Gastroesophageal sphincter (tissue), 4 donors: ENCODE results near the gene SHANK2. TPM values are rescaled to one million over a fixed set of nuclear protein-coding genes. Genes with fewer than 3 reads are reported as not detected.

Experiments
- ATAC-seq: fragments of 150-250 bp; one replicate; pipeline ENCODE4 v1.9.1; 2016; ENCODE audit warnings: mild to moderate bottlenecking, moderate library complexity
- H3K27ac ChIP-seq, 4 donors: fragments of 200-600 bp; sonication (generic) in 3 of 4; 1 replicate in 3 of 4; 2 replicates in 1 of 4; pipeline ENCODE4 v1.5.1; 2016 to 2019
- H3K27me3 ChIP-seq: fragments of 200-600 bp; sonication (generic); one replicate; pipeline ENCODE4 v1.5.1; 2019
- H3K36me3 ChIP-seq, 2 donors: fragments of 200-600 bp; sonication (generic); one replicate each; pipeline ENCODE4 v1.5.1; 2019; ENCODE audit warnings: control low read depth in 1 of 2
- H3K4me1 ChIP-seq, 3 donors: fragments of 200-600 bp; sonication (generic); 1 replicate in 2 of 3; 2 replicates in 1 of 3; pipeline ENCODE4 v1.5.1; 2016 to 2019; ENCODE audit warnings: control low read depth in 2 of 3
- H3K4me3 ChIP-seq, 2 donors: fragments of 200-600 bp; sonication (generic); one replicate each; pipeline ENCODE4 v1.5.1; 2019; ENCODE audit warnings: mild to moderate bottlenecking in 1 of 2, moderate library complexity in 1 of 2
- H3K9me3 ChIP-seq, 3 donors: fragments of 200-600 bp; sonication (generic); one replicate each; pipeline ENCODE4 v1.5.1; 2017 to 2019; ENCODE audit warnings: control low read depth in 2 of 3
- EP300 ChIP-seq: sonication (generic); formaldehyde crosslinking; IDR thresholded peaks from one replicate; pipeline ENCODE4 v1.6.1; 2017; ENCODE audit warnings: antibody characterized with exemption, mild to moderate bottlenecking
- POLR2A ChIP-seq, 2 donors: fragments of 450-650 bp; IDR thresholded peaks; one replicate each; pipeline ENCODE4 v1.6.1; 2017; ENCODE audit warnings: antibody characterized with exemption in 2 of 2, mild to moderate bottlenecking in 2 of 2, moderate library complexity in 1 of 2
- POLR2AphosphoS5 ChIP-seq: sonication (generic); formaldehyde crosslinking; IDR thresholded peaks from one replicate; pipeline ENCODE4 v1.6.1; 2017; ENCODE audit warnings: antibody characterized with exemption
- WGBS, 2 donors: methylation state at CpG; one replicate each; pipeline ENCODE4 v1.1.5; 2018; ENCODE audit warnings: low coverage in 1 of 2; 5-methylcytosine and 5-hydroxymethylcytosine counted together
- total RNA-seq, 4 donors: library from RNA; depleted of rRNA; stranded (reverse); fragments of >200 nt; gene quantifications; one replicate each; pipeline ENCODE4 v1.1.0, GENCODE V29; 2016
- TF ChIP-seq, protein P1 (sequence below), 4 experiments: fragments of 200-600 bp in 2 of 4; fragments of 450-650 bp in 2 of 4; sonication (generic) in 1 of 4; IDR thresholded peaks; one replicate each; pipeline ENCODE4 v1.5.1; 2017 to 2019; ENCODE audit warnings: antibody characterized with exemption in 4 of 4, mild to moderate bottlenecking in 2 of 4, moderate library complexity in 2 of 4

SHANK2 gene
- total RNA-seq, 4 donors from 2014 or later: 1.6 to 14.5 (median 13.8) TPM

DNA sequence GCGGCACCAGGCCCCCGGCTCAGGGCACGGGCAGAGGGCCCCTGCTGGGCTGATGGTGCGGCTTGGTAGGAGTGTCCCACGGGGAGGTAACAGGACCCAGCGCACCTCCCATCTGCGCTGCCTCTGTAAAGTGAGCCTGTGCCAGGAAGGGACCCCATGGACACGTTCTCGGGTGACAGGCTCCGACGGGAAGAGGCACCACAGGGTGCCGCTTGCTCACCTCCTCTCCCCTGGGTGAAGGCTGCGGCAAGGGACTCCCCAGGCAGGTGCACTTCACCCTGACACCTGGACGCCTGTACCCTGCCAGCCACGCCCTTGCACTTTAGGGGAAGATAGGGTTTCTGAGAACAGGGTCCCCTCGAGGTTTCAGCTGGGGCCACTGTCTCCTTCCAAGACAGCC lies 48.1 kb downstream of the SHANK2 start:
- no peak for ATAC-seq
- peaks cover 0 to 12% (median 0%) of the 10 kb centered on the region in 3 donors for H3K4me1 ChIP-seq
- H3K36me3 ChIP-seq: no peaks in the 10 kb centered on the region
- H3K27ac ChIP-seq: no peak overlapping the region
- no peaks in the 10 kb centered on the region for H3K9me3 ChIP-seq
- H3K27me3 ChIP-seq: peaks cover 46% of the 10 kb centered on the region
- no peak overlapping the region for H3K4me3 ChIP-seq
- TF ChIP-seq EP300: no peak
- no peak for TF ChIP-seq POLR2AphosphoS5
- TF ChIP-seq POLR2A (IDR thresholded peaks at IDR 0.05): no peak
- TF ChIP-seq, protein P1, sequence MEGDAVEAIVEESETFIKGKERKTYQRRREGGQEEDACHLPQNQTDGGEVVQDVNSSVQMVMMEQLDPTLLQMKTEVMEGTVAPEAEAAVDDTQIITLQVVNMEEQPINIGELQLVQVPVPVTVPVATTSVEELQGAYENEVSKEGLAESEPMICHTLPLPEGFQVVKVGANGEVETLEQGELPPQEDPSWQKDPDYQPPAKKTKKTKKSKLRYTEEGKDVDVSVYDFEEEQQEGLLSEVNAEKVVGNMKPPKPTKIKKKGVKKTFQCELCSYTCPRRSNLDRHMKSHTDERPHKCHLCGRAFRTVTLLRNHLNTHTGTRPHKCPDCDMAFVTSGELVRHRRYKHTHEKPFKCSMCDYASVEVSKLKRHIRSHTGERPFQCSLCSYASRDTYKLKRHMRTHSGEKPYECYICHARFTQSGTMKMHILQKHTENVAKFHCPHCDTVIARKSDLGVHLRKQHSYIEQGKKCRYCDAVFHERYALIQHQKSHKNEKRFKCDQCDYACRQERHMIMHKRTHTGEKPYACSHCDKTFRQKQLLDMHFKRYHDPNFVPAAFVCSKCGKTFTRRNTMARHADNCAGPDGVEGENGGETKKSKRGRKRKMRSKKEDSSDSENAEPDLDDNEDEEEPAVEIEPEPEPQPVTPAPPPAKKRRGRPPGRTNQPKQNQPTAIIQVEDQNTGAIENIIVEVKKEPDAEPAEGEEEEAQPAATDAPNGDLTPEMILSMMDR (IDR thresholded peaks at IDR 0.05): no peak
- 84 to 100% methylated on average over 2 to 8 of the region's 16 CpGs for WGBS, 2 donors

DNA sequence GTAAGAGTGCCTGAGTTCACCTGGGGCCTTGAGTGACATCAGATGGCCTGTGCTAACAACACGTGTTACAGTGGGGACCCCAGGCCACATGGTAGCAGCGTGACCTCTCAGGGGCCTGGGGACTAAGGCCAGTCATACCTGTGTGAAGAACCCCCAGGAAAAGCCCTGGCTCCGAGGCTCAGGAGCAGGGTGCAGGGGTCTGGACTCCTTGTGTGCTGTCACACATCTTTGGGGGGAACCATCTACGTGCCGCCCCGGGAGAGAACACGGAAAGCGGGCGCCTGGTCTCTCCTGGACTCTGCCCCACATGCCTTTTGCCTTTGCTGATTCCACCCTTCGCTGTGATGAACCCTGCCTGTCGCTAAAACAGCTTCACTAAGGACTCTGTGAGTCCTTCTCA lies 48.7 kb downstream of the SHANK2 start:
- TF ChIP-seq POLR2AphosphoS5: no peak
- no peak for TF ChIP-seq EP300
- TF ChIP-seq POLR2A (IDR thresholded peaks at IDR 0.05): no peak
- TF ChIP-seq, protein P1 (IDR thresholded peaks at IDR 0.05): no peak
- ATAC-seq: no peak
- Histone ChIP-seq H3K4me3 (no peak overlapping the region), H3K27me3 (peaks cover 41% of the 10 kb centered on the region), H3K9me3 (no peaks in the 10 kb centered on the region), H3K27ac (no peak overlapping the region), H3K36me3 (no peaks in the 10 kb centered on the region), H3K4me1 (peaks cover 0 to 12% (median 0%) of the 10 kb centered on the region in 3 donors)
- 93 to 95% methylated on average over 4 to 6 of the region's 11 CpGs for WGBS, 2 donors

DNA sequence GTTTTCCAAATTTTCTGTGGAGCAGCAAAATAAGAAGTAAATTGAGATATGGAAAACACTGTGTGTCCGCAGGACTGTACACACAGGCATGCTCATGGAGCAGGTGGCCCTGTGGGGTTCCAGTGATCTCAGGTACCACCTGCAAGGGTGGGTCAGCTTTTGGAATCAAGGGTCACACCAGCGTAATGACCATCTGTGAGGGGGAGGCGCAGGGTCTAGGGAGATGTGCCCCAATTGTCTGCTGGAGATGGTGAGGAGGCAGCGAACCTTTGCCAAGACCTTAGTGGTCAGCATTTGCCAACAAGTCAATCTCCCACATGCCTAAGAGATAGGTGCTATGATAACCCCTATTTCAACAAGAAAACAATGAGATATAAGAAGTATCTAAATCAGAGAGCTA lies 49.4 kb downstream of the SHANK2 start:
- Histone ChIP-seq H3K27ac (no peak overlapping the region), H3K4me3 (no peak overlapping the region), H3K27me3 (peaks cover 41% of the 10 kb centered on the region), H3K9me3 (no peaks in the 10 kb centered on the region), H3K36me3 (no peaks in the 10 kb centered on the region), H3K4me1 (peaks cover 0 to 12% (median 0%) of the 10 kb centered on the region in 3 donors)
- no peak for TF ChIP-seq POLR2A (IDR thresholded peaks at IDR 0.05)
- TF ChIP-seq, protein P1 (IDR thresholded peaks at IDR 0.05): no peak
- no peak for TF ChIP-seq EP300
- TF ChIP-seq POLR2AphosphoS5: no peak
- WGBS, 2 donors: 100% methylated on average over 1 of the region's 4 CpGs; no CpG with 5 or more reads in 1 of the 2 donors
- ATAC-seq: no peak

DNA sequence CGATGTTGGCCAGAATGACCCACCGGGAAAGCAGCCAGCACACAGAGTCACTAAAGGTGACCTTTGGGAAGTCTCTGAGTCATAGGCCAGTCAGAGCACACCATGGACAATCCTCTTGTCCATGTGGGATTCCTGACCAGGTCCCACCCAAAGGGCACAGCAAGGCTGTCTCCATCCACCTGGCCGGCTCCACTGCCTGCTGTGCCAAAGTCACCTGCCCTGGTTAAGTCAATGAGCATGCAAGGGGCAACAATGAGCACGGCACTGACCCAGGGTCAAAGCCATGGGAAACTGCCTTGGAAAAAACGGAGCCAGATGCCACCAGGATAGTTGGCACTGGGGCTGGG lies 49.8 kb downstream of the SHANK2 start:
- ATAC-seq: no peak
- H3K4me1 ChIP-seq: peaks cover 0 to 12% (median 0%) of the 10 kb centered on the region in 3 donors
- H3K9me3 ChIP-seq: no peaks in the 10 kb centered on the region
- WGBS, 2 donors: 80% methylated on average over 1 of the region's 5 CpGs; no CpG with 5 or more reads in 1 of the 2 donors
- no peak for TF ChIP-seq POLR2A (IDR thresholded peaks at IDR 0.05)
- no peak for TF ChIP-seq EP300
- no peak for TF ChIP-seq POLR2AphosphoS5
- TF ChIP-seq, protein P1 (IDR thresholded peaks at IDR 0.05): no peak
- H3K36me3 ChIP-seq: no peaks in the 10 kb centered on the region
- peaks cover 41% of the 10 kb centered on the region for H3K27me3 ChIP-seq
- H3K4me3 ChIP-seq: no peak overlapping the region
- H3K27ac ChIP-seq: no peak overlapping the region

Other genes with a start within 250 kb of the SHANK2 start
- gene DHCR7, start 195.8 kb upstream of the SHANK2 start, total RNA-seq: 10 to 100 TPM in 1 of 4 donors, 1 to 10 TPM in 3; 5.0 to 10.3 (median 8.0) TPM
- gene NADSYN1, start 200.6 kb upstream of the SHANK2 start, total RNA-seq: 10 to 100 TPM; 21.6 to 62.0 (median 41.8) TPM